Mammary epithelial cell (primary cell): ENCODE measurements around the gene NEGR1.

ENCODE experiments used
- CTCF ChIP-seq, 2 donors: IDR thresholded peaks in 1 of 2; conservative IDR thresholded peaks in 1 of 2; 2 replicates each; pipeline ENCODE4 v1.5.1; 2011 to 2012; ENCODE audit warnings: inconsistent platforms in 2 of 2, low read length in 2 of 2, mild to moderate bottlenecking in 2 of 2, control low read depth in 1 of 2, low read depth in 1 of 2; ENCODE audit not compliant: insufficient read depth in 1 of 2; ENCODE audit errors: extremely low read depth in 1 of 2
- EZH2 ChIP-seq: IDR thresholded peaks from 2 replicates; pipeline ENCODE4 v1.6.1; 2012; ENCODE audit warnings: low read length, inconsistent platforms, borderline replicate concordance

- no peak for TF ChIP-seq CTCF (conservative IDR thresholded peaks at IDR 0.05 in 1 of 2, IDR thresholded peaks at IDR 0.05 in 1 of 2; ENCODE audit: extremely low read depth in 1 of 2, insufficient read depth in 1 of 2, low read depth in 1 of 2, low read length in 2 of 2)
- TF ChIP-seq EZH2 = no peak
These were observed 267.3 kb downstream of the NEGR1 start for GRCh38 chr1:72015006-72015405.
